KOPT-K1 (cell line): ENCODE results near the gene CALR3.
"Not testable (repeated sequence)": the region's sequence is repeated elsewhere in the genome, so short reads cannot be mapped to it uniquely, and the experiment has no call there.

ENCODE experiments used
- H3K27ac ChIP-seq: fragments of 200-600 bp; sonication (generic); 2 replicates; pipeline ENCODE4 v1.5.1; 2016; ENCODE audit warnings: antibody characterized with exemption, mild to moderate bottlenecking, low read depth, low read length; ENCODE audit not compliant: poor library complexity, severe bottlenecking
- H3K36me3 ChIP-seq: fragments of 200-600 bp; sonication (generic); 2 replicates; pipeline ENCODE4 v1.5.1; 2017; ENCODE audit warnings: antibody characterized with exemption, mild to moderate bottlenecking, low read length, moderate library complexity; ENCODE audit not compliant: insufficient read depth
- H3K9me3 ChIP-seq: fragments of 200-600 bp; sonication (generic); 2 replicates; pipeline ENCODE4 v1.5.1; 2017; ENCODE audit warnings: antibody characterized with exemption, low read length, mild to moderate bottlenecking; ENCODE audit not compliant: insufficient read depth, poor library complexity, severe bottlenecking

The CALR3 gene

GRCh38 chr19:16516923-16517610, 21.1 kb upstream of the CALR3 start:
- Histone ChIP-seq H3K9me3 (no peaks in the 10 kb centered on the region), H3K27ac (no peak overlapping the region), H3K36me3 (peaks cover 74% of the 10 kb centered on the region)

- Histone ChIP-seq H3K9me3 (no peaks in the 10 kb centered on the region), H3K27ac (no peak overlapping the region), H3K36me3 (peaks cover 67% of the 10 kb centered on the region)
These were observed 20.4 kb upstream of the CALR3 start for GRCh38 chr19:16516381-16516780.

GRCh38 chr19:16514383-16515019, 18.5 kb upstream of the CALR3 start:
- Histone ChIP-seq H3K36me3 (peaks cover 61% of the 10 kb centered on the region), H3K27ac (no peak overlapping the region), H3K9me3 (no peaks in the 10 kb centered on the region)

GRCh38 chr19:16512611-16513010, 16.6 kb upstream of the CALR3 start:
- H3K9me3 ChIP-seq, H3K27ac ChIP-seq: not testable (repeated sequence)
- H3K36me3 ChIP-seq, result peaks cover 47% of the 10 kb centered on the region

- Histone ChIP-seq H3K9me3 (no peaks in the 10 kb centered on the region), H3K27ac (no peak overlapping the region), H3K36me3 (peaks cover 28% of the 10 kb centered on the region; the same call in 1 of the 2 replicates)
These were observed 13.4 kb upstream of the CALR3 start for GRCh38 chr19:16509141-16510061.

GRCh38 chr19:16508546-16508945, 12.6 kb upstream of the CALR3 start:
- H3K36me3 ChIP-seq, result peaks cover 36% of the 10 kb centered on the region; the same call in 1 of the 2 replicates
- H3K9me3 ChIP-seq, result no peaks in the 10 kb centered on the region
- H3K27ac ChIP-seq, result no peak overlapping the region

GRCh38 chr19:16506961-16507360, 11.0 kb upstream of the CALR3 start:
- Histone ChIP-seq H3K27ac (no peak overlapping the region), H3K36me3 (peaks cover 40% of the 10 kb centered on the region; the same call in 1 of the 2 replicates), H3K9me3 (no peaks in the 10 kb centered on the region)

GRCh38 chr19:16506161-16506560, 10.2 kb upstream of the CALR3 start:
- peaks cover 40% of the 10 kb centered on the region; the same call in 1 of the 2 replicates for H3K36me3 ChIP-seq
- not testable (repeated sequence) for H3K27ac ChIP-seq, H3K9me3 ChIP-seq

- Histone ChIP-seq H3K9me3 (no peaks in the 10 kb centered on the region), H3K27ac (no peak overlapping the region), H3K36me3 (peaks cover 25% of the 10 kb centered on the region; the same call in 1 of the 2 replicates)
These were observed 8.3 kb upstream of the CALR3 start for GRCh38 chr19:16504271-16504670.

- no peak overlapping the region for H3K27ac ChIP-seq
- H3K36me3 ChIP-seq, result peaks cover 7% of the 10 kb centered on the region; the same call in 1 of the 2 replicates
- H3K9me3 ChIP-seq, result no peaks in the 10 kb centered on the region
These were observed 1.9 kb upstream of the CALR3 start for GRCh38 chr19:16497837-16498236.

- no peaks in the 10 kb centered on the region for H3K36me3 ChIP-seq
- H3K27ac ChIP-seq, result no peak overlapping the region
- H3K9me3 ChIP-seq, result no peaks in the 10 kb centered on the region
These were observed 1.1 kb upstream of the CALR3 start for GRCh38 chr19:16497042-16497441.

GRCh38 chr19:16496613-16496983, 631 bp upstream of the CALR3 start:
- H3K36me3 ChIP-seq, result no peaks in the 10 kb centered on the region
- H3K9me3 ChIP-seq, result no peaks in the 10 kb centered on the region
- H3K27ac ChIP-seq, result peak overlapping the region; percentile 11

- H3K9me3 ChIP-seq, H3K27ac ChIP-seq, H3K36me3 ChIP-seq: not testable (repeated sequence)
These were observed 9.5 kb downstream of the CALR3 start for GRCh38 chr19:16486476-16486875.

GRCh38 chr19:16482745-16483144, 13.2 kb downstream of the CALR3 start:
- Histone ChIP-seq H3K9me3 (no peaks in the 10 kb centered on the region), H3K27ac (no peak overlapping the region), H3K36me3 (no peaks in the 10 kb centered on the region)

- no peaks in the 10 kb centered on the region for H3K9me3 ChIP-seq
- H3K27ac ChIP-seq, result no peak overlapping the region
- no peaks in the 10 kb centered on the region for H3K36me3 ChIP-seq
These were observed 18.7 kb downstream of the CALR3 start for GRCh38 chr19:16477311-16477710.
